WTC11 (cell line): Measurements from ENCODE around the gene FBLN2. TPM values are rescaled to one million over a fixed set of nuclear protein-coding genes. Genes with fewer than 3 reads are reported as not detected.
A peak's percentile ranks its signal among the peaks of the same experiment; 100 is the strongest.

Source experiments
- ATAC-seq: fragments of 200-7000 bp; cut with Tn5 transposase; 2 replicates; pipeline ENCODE4 v1.10.0; 2021; ENCODE audit warnings: mild to moderate bottlenecking, moderate library complexity
- CTCF ChIA-PET: fragments of 300-600 bp; sonication (Branson Sonifier 250); formaldehyde crosslinking; loops from one replicate; lab custom pipeline; 2021; ENCODE audit warnings: antibody characterized with exemption; lab: Charles Lee
- POLR2A ChIA-PET: fragments of 350-600 bp; sonication (Branson Sonifier 250); formaldehyde crosslinking; loops from one replicate; lab custom pipeline; 2021; ENCODE audit warnings: antibody characterized with exemption; lab: Charles Lee
- DNase-seq: peaks from one replicate; pipeline ENCODE4 v3.0.0; 2021; ENCODE audit warnings: low spot score
- H3K27ac Mint-ChIP-seq: 2 replicates; pipeline ENCODE4 v1.8.0; 2021; ENCODE audit warnings: mixed read lengths
- H3K27me3 Mint-ChIP-seq: 2 replicates; pipeline ENCODE4 v1.8.0; 2021; ENCODE audit warnings: low read depth, mild to moderate bottlenecking, moderate library complexity, mixed read lengths
- H3K36me3 Mint-ChIP-seq: 2 replicates; pipeline ENCODE4 v1.8.0; 2021; ENCODE audit warnings: mixed read lengths
- H3K4me1 Mint-ChIP-seq: 2 replicates; pipeline ENCODE4 v1.8.0; 2022; ENCODE audit warnings: mixed read lengths
- H3K4me3 Mint-ChIP-seq: 2 replicates; pipeline ENCODE4 v1.8.0; 2021; ENCODE audit warnings: mild to moderate bottlenecking, moderate library complexity, mixed read lengths
- H3K9me3 Mint-ChIP-seq: 2 replicates; pipeline ENCODE4 v1.8.0; 2021; ENCODE audit warnings: mixed read lengths
- ARID4B ChIP-seq: sonication (generic); formaldehyde crosslinking; IDR thresholded peaks from 2 replicates; pipeline ENCODE4 v1.8.0; 2023; ENCODE audit warnings: missing genetic modification reagents, mild to moderate bottlenecking, borderline replicate concordance
- CREM ChIP-seq: sonication (generic); formaldehyde crosslinking; IDR thresholded peaks from 2 replicates; pipeline ENCODE4 v1.8.1; 2022; ENCODE audit warnings: mild to moderate bottlenecking, missing genetic modification reagents, moderate library complexity
- FOXK1 ChIP-seq: sonication (generic); formaldehyde crosslinking; IDR thresholded peaks from 2 replicates; pipeline ENCODE4 v1.8.0; 2022; ENCODE audit warnings: mild to moderate bottlenecking, moderate library complexity, missing genetic modification reagents
- FOXP4 ChIP-seq: sonication (generic); formaldehyde crosslinking; IDR thresholded peaks from 2 replicates; pipeline ENCODE4 v1.8.0; 2022; ENCODE audit warnings: mild to moderate bottlenecking, missing genetic modification reagents
- IRF1 ChIP-seq: sonication (generic); formaldehyde crosslinking; IDR thresholded peaks from 2 replicates; pipeline ENCODE4 v1.8.0; 2023; ENCODE audit warnings: missing genetic modification reagents
- JUN ChIP-seq: sonication (generic); formaldehyde crosslinking; IDR thresholded peaks from 2 replicates; pipeline ENCODE4 v1.8.0; 2023; ENCODE audit warnings: mild to moderate bottlenecking, missing genetic modification reagents
- KAT7 ChIP-seq: sonication (generic); formaldehyde crosslinking; IDR thresholded peaks from 2 replicates; pipeline ENCODE4 v1.8.1; 2023; ENCODE audit warnings: missing genetic modification reagents, mild to moderate bottlenecking, borderline replicate concordance
- NFATC4 ChIP-seq: fragments of 250-450 bp; sonication (Bioruptor Pico); IDR thresholded peaks from 2 replicates; pipeline ENCODE4 v1.9.0; 2021; ENCODE audit warnings: mild to moderate bottlenecking
- NR1H2 ChIP-seq: sonication (generic); formaldehyde crosslinking; IDR thresholded peaks from 2 replicates; pipeline ENCODE4 v1.9.0; 2021; ENCODE audit warnings: mild to moderate bottlenecking, moderate library complexity, missing genetic modification reagents
- SMAD4 ChIP-seq: sonication (generic); formaldehyde crosslinking; IDR thresholded peaks from 2 replicates; pipeline ENCODE4 v1.8.0; 2022; ENCODE audit warnings: mild to moderate bottlenecking, missing genetic modification reagents
- TP53 ChIP-seq: sonication (generic); formaldehyde crosslinking; IDR thresholded peaks from 2 replicates; pipeline ENCODE4 v1.8.1; 2023; ENCODE audit warnings: mild to moderate bottlenecking, missing genetic modification reagents
- ZNF232 ChIP-seq: sonication (generic); formaldehyde crosslinking; IDR thresholded peaks from 2 replicates; pipeline ENCODE4 v1.8.0; 2022; ENCODE audit warnings: mild to moderate bottlenecking, missing genetic modification reagents
- ZNF671 ChIP-seq: fragments of 250-450 bp; sonication (Bioruptor Pico); IDR thresholded peaks from 2 replicates; pipeline ENCODE4 v1.8.0; 2021; ENCODE audit warnings: mild to moderate bottlenecking
- total RNA-seq: library from RNA; stranded (reverse); gene quantifications from 3 replicates; pipeline ENCODE4 v1.2.3, GENCODE V29; 2021
- TF ChIP-seq, protein P1 (sequence below): fragments of 250-450 bp; sonication (Bioruptor Pico); IDR thresholded peaks from 2 replicates; pipeline ENCODE4 v1.9.0; 2021; ENCODE audit warnings: mild to moderate bottlenecking
- TF ChIP-seq, protein P2 (sequence below): sonication (generic); formaldehyde crosslinking; IDR thresholded peaks from 2 replicates; pipeline ENCODE4 v1.8.0; 2022; ENCODE audit warnings: mild to moderate bottlenecking, missing genetic modification reagents
- TF ChIP-seq, protein P3 (sequence below): sonication (generic); formaldehyde crosslinking; IDR thresholded peaks from 2 replicates; pipeline ENCODE4 v1.8.1; 2022; ENCODE audit warnings: low read depth, missing genetic modification reagents, borderline replicate concordance
- TF ChIP-seq, protein P4 (sequence below): sonication (generic); formaldehyde crosslinking; IDR thresholded peaks from 2 replicates; pipeline ENCODE4 v1.8.0; 2022; ENCODE audit warnings: missing genetic modification reagents

The FBLN2 gene
- total RNA-seq, 1 experiment from 2014 or later = 20.7 TPM

DNA sequence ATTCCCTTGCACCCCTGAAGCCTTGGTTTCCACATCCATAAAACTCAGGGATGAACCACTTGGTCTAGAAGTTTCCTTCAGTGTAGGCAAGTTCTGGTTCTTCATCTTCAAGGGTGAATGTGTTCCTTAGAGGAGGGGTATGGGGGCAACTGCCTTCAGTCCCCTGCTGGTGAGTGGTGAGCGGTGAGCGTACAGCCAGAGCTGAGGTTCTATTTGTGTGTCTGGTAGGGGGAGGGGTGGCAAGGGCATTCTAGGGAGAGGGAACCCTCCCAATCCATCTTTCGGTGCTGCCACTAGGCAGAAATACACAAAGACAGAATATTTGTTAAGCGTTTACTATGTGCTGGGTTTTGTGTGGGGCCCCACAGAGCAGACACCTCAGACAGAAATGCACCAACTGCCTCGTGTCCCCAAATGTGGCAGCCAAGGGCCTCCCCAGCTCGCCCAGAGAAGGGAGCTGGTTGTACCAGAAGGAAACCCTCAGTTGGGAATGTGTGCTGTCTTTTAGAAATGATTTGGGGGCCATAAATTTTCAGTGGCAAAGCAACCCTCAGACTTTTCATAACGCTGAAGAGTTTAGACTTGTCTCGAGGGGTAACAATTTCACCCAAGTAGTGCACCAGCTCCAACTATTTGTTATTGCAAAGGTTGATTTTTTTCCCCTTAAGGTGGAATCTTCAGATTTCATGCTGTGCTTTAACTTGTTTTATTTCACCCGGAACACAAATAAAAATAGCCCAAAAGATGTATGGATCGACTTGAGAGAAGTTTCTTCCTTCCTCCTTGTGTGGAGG, 137.6 kb downstream of the FBLN2 start:
- TF ChIP-seq, protein P1, sequence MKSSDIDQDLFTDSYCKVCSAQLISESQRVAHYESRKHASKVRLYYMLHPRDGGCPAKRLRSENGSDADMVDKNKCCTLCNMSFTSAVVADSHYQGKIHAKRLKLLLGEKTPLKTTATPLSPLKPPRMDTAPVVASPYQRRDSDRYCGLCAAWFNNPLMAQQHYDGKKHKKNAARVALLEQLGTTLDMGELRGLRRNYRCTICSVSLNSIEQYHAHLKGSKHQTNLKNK (CRISPR knock-in tag) = no peak
- TF ChIP-seq ZNF232 (CRISPR knock-in tag) = no peak
- TF ChIP-seq, protein P2, sequence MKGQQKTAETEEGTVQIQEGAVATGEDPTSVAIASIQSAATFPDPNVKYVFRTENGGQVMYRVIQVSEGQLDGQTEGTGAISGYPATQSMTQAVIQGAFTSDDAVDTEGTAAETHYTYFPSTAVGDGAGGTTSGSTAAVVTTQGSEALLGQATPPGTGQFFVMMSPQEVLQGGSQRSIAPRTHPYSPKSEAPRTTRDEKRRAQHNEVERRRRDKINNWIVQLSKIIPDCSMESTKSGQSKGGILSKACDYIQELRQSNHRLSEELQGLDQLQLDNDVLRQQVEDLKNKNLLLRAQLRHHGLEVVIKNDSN = no peak
- TF ChIP-seq, protein P3, sequence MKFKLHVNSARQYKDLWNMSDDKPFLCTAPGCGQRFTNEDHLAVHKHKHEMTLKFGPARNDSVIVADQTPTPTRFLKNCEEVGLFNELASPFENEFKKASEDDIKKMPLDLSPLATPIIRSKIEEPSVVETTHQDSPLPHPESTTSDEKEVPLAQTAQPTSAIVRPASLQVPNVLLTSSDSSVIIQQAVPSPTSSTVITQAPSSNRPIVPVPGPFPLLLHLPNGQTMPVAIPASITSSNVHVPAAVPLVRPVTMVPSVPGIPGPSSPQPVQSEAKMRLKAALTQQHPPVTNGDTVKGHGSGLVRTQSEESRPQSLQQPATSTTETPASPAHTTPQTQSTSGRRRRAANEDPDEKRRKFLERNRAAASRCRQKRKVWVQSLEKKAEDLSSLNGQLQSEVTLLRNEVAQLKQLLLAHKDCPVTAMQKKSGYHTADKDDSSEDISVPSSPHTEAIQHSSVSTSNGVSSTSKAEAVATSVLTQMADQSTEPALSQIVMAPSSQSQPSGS = no peak
- no peak for TF ChIP-seq ZNF671 (CRISPR knock-in tag)
- no peak for TF ChIP-seq ARID4B (CRISPR knock-in tag)
- Mint-ChIP-seq H3K9me3 (no peaks in the 10 kb centered on the region), H3K36me3 (no peaks in the 10 kb centered on the region), H3K27ac (no peak overlapping the region), H3K4me1 (peaks cover 12% of the 10 kb centered on the region), H3K27me3 (no peaks in the 10 kb centered on the region; the same call in 1 of the 2 replicates), H3K4me3 (no peak overlapping the region)
- DNase-seq (no peak), ATAC-seq (peak; percentile 57)
- POLR2A ChIA-PET = no interaction called here
- CTCF ChIA-PET = interaction anchor here (0.6 to 3.8 kb wide), 12 partner anchors 8 to 530 kb away, joined by 3 to 21 read pairs (median 3); no protein-coding TSS in a partner anchor

GRCh38 chr3:13687517-13687943, 138.6 kb downstream of the FBLN2 start:
- no peaks in the 10 kb centered on the region for H3K36me3 Mint-ChIP-seq
- H3K4me3 Mint-ChIP-seq = no peak overlapping the region
- H3K9me3 Mint-ChIP-seq = peaks cover 5% of the 10 kb centered on the region
- H3K4me1 Mint-ChIP-seq = peaks cover 12% of the 10 kb centered on the region
- ChIA-PET CTCF (interaction anchor here (0.8 to 3.8 kb wide), 5 partner anchors 9 to 193 kb away, joined by 3 to 21 read pairs (median 3); no protein-coding TSS in a partner anchor), POLR2A (no interaction called here)
- ATAC-seq (peak; percentile 21; the same call in 1 of the 2 replicates), DNase-seq (no peak)
- H3K27ac Mint-ChIP-seq = no peak overlapping the region
- H3K27me3 Mint-ChIP-seq = no peaks in the 10 kb centered on the region; the same call in 1 of the 2 replicates
- TF ChIP-seq NFATC4 (CRISPR knock-in tag) = no peak
- TF ChIP-seq CREM (CRISPR knock-in tag) = no peak
- TF ChIP-seq SMAD4 (CRISPR knock-in tag) = no peak
- TF ChIP-seq NR1H2 = no peak
- TF ChIP-seq TP53 (CRISPR knock-in tag) = no peak
- no peak for TF ChIP-seq KAT7
- no peak for TF ChIP-seq JUN
- TF ChIP-seq IRF1 (CRISPR knock-in tag) = no peak
- TF ChIP-seq FOXK1 (CRISPR knock-in tag) = no peak
- no peak for TF ChIP-seq FOXP4
- TF ChIP-seq, protein P4, sequence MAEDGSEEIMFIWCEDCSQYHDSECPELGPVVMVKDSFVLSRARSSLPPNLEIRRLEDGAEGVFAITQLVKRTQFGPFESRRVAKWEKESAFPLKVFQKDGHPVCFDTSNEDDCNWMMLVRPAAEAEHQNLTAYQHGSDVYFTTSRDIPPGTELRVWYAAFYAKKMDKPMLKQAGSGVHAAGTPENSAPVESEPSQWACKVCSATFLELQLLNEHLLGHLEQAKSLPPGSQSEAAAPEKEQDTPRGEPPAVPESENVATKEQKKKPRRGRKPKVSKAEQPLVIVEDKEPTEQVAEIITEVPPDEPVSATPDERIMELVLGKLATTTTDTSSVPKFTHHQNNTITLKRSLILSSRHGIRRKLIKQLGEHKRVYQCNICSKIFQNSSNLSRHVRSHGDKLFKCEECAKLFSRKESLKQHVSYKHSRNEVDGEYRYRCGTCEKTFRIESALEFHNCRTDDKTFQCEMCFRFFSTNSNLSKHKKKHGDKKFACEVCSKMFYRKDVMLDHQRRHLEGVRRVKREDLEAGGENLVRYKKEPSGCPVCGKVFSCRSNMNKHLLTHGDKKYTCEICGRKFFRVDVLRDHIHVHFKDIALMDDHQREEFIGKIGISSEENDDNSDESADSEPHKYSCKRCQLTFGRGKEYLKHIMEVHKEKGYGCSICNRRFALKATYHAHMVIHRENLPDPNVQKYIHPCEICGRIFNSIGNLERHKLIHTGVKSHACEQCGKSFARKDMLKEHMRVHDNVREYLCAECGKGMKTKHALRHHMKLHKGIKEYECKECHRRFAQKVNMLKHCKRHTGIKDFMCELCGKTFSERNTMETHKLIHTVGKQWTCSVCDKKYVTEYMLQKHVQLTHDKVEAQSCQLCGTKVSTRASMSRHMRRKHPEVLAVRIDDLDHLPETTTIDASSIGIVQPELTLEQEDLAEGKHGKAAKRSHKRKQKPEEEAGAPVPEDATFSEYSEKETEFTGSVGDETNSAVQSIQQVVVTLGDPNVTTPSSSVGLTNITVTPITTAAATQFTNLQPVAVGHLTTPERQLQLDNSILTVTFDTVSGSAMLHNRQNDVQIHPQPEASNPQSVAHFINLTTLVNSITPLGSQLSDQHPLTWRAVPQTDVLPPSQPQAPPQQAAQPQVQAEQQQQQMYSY (CRISPR knock-in tag) = no peak
